Astrocyte (in vitro differentiated cells and primary cell): Measurements from ENCODE around the gene BTRC.

Experiments
- CTCF ChIP-seq: IDR thresholded peaks from 2 replicates; pipeline ENCODE4 v1.5.1; 2011; ENCODE audit warnings: low read depth, mild to moderate bottlenecking, inconsistent platforms, low read length, moderate library complexity; ENCODE audit not compliant: insufficient read depth
- EZH2 ChIP-seq: IDR thresholded peaks from 2 replicates; pipeline ENCODE4 v1.6.1; 2012; ENCODE audit warnings: mild to moderate bottlenecking, low read length, inconsistent platforms; ENCODE audit not compliant: insufficient read depth

DNA sequence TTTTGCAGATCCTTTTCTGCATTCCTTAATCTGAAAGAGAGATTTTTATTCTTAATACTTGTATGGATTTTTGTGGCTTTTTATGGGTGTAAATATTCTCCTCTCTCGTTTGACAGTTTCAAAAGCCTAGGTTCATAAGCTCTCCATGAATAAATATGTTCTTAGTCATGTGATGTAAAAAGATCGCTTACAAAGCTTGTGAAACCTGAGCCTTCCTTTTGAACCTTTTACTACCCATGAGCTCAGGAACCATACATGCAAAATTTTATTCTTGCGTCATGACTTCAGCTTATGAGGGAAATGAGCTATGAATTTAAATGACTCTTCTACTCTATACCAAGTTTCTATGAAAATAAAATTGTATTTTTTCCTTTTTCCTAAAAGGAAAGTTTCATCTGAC is 135.4 kb downstream of the BTRC start:
- TF ChIP-seq CTCF, result no peak
- TF ChIP-seq EZH2, result no peak
